H1 (cell line): ENCODE measurements around the gene AKIRIN2. TPM values are rescaled to one million over a fixed set of nuclear protein-coding genes. Genes with fewer than 3 reads are reported as not detected.

Experiments used
- BCL11A ChIP-seq, 2 experiments: IDR thresholded peaks; one replicate each; pipeline ENCODE4 v1.6.1; 2011; ENCODE audit warnings: low read depth in 2 of 2, low read length in 2 of 2, mild to moderate bottlenecking in 2 of 2
- SAP30 ChIP-seq: fragments of 300-600 bp; sonication (generic); IDR thresholded peaks from 2 replicates; pipeline ENCODE4 v1.7.1; 2012; ENCODE audit warnings: low read length, moderate library complexity, mild to moderate bottlenecking, inconsistent platforms; ENCODE audit not compliant: insufficient read depth, insufficient replicate concordance
- polyA plus RNA-seq, 7 experiments: library from polyadenylated mRNA; depleted of rRNA in 3 of 7; stranded (reverse) in 5 of 7; unstranded in 2 of 7; fragments of >200 nt in 5 of 7; fragments of 200-250 nt in 2 of 7; gene quantifications; 1 replicate in 5 of 7; 2 replicates in 1 of 7; 4 replicates in 1 of 7; pipeline versions ENCODE4 v1.2.1 to v1.2.3, GENCODE V29; 2011 to 2013; ENCODE audit warnings: missing spikeins in 2 of 7, mixed read lengths in 2 of 7
- total RNA-seq: library from RNA; stranded (reverse); fragmentation: NEBNext Ultra II Directional; extraction: Animal tissue kit (Norgen Biotek cat#: 25700); gene quantifications from 2 replicates; pipeline ENCODE4 v1.2.1, GENCODE V29; 2021

Gene AKIRIN2
- total and polyA plus RNA-seq, 2 of the 8 experiments (the other 6 are each of a cell fraction or from before 2014, with no cell fraction given): 35.6 to 75.3 TPM

DNA sequence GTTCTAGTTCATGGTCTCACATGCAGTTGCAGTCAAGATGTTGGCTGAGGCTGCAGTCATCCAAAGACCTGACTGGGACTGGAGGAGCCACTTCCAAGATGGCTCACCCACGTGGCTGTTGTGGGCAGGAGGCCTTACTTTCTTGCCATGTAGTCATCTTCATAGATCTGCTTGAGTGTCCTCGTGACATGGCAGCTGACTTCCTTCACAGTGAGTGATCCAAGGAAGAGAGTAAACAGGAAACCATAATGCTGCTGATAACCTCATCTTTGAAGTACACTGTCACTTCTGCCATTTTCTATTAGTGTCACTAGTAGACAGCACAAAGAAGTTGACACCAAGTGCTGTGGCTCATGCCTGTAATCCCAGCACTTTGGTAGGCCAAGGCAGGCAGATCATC, 40.1 kb upstream of the AKIRIN2 start (continued):
- TF ChIP-seq BCL11A (IDR thresholded peaks at IDR 0.05; ENCODE audit: low read depth in 2 of 2, low read length in 2 of 2): no peak
- no peak for TF ChIP-seq SAP30
- TF ChIP-seq, all 59 proteins: peak for 0
